Glutamatergic neuron (in vitro differentiated cells): ENCODE measurements around the gene PCSK5. TPM values are rescaled to one million over a fixed set of nuclear protein-coding genes. Genes with fewer than 3 reads are reported as not detected.

Experiments used
- DNase-seq: peaks from one replicate; pipeline ENCODE4 v3.0.0; 2022
- H3K27ac Mint-ChIP-seq: one replicate; pipeline ENCODE4 v1.8.0; 2020; ENCODE audit warnings: mild to moderate bottlenecking, mixed read lengths, inconsistent platforms; ENCODE audit not compliant: unreplicated experiment
- H3K27me3 Mint-ChIP-seq: one replicate; pipeline ENCODE4 v1.8.0; 2020; ENCODE audit warnings: mild to moderate bottlenecking, moderate library complexity, mixed read lengths, inconsistent platforms; ENCODE audit not compliant: unreplicated experiment
- H3K36me3 Mint-ChIP-seq: one replicate; pipeline ENCODE4 v1.8.0; 2020; ENCODE audit warnings: mild to moderate bottlenecking, mixed read lengths, inconsistent platforms; ENCODE audit not compliant: unreplicated experiment
- H3K4me1 Mint-ChIP-seq: one replicate; pipeline ENCODE4 v1.8.0; 2020; ENCODE audit warnings: mild to moderate bottlenecking, low read depth, mixed read lengths, inconsistent platforms; ENCODE audit not compliant: unreplicated experiment
- H3K4me3 Mint-ChIP-seq: one replicate; pipeline ENCODE4 v1.8.0; 2020; ENCODE audit warnings: mild to moderate bottlenecking, mixed read lengths, inconsistent platforms; ENCODE audit not compliant: unreplicated experiment
- H3K9me3 Mint-ChIP-seq: one replicate; pipeline ENCODE4 v1.8.0; 2020; ENCODE audit warnings: mild to moderate bottlenecking, moderate library complexity, mixed read lengths, inconsistent platforms; ENCODE audit not compliant: unreplicated experiment
- total RNA-seq: library from RNA; stranded (reverse); fragmentation: NEBNext Ultra II Directional; extraction: Animal tissue kit (Norgen Biotek cat#: 25700); gene quantifications from one replicate; pipeline ENCODE4 v1.2.1, GENCODE V29; 2021; ENCODE audit not compliant: unreplicated experiment
- TF ChIP-seq, protein P1 (sequence below): fragments of 200-600 bp; sonication (generic); IDR thresholded peaks from one replicate; pipeline ENCODE4 v1.5.0; 2021; ENCODE audit not compliant: partially characterized antibody, unreplicated experiment

Gene PCSK5
- total RNA-seq, 1 donor from 2014 or later, result 9.6 TPM

DNA sequence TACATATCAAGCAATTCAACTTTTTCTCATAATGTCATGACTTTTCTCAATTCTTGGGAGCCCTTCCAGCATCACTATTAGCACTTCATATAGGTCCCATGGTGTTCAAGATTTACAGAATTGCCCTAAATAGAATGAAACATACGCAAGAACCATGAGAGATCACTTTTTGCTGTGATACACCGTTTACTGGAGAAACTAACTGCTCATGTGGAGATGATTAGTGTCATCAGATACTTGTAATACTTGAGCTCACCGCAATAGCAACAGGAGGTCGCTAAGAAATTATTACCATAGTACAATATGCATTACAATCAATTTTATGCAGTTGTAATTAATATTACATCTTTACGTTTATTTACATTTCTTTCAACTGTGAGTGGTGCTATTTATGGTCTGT lies 4.8 kb upstream of the PCSK5 start:
- DNase-seq, result no peak
- TF ChIP-seq, protein P1, sequence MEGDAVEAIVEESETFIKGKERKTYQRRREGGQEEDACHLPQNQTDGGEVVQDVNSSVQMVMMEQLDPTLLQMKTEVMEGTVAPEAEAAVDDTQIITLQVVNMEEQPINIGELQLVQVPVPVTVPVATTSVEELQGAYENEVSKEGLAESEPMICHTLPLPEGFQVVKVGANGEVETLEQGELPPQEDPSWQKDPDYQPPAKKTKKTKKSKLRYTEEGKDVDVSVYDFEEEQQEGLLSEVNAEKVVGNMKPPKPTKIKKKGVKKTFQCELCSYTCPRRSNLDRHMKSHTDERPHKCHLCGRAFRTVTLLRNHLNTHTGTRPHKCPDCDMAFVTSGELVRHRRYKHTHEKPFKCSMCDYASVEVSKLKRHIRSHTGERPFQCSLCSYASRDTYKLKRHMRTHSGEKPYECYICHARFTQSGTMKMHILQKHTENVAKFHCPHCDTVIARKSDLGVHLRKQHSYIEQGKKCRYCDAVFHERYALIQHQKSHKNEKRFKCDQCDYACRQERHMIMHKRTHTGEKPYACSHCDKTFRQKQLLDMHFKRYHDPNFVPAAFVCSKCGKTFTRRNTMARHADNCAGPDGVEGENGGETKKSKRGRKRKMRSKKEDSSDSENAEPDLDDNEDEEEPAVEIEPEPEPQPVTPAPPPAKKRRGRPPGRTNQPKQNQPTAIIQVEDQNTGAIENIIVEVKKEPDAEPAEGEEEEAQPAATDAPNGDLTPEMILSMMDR, result no peak
- no peaks in the 10 kb centered on the region for H3K36me3 Mint-ChIP-seq
- H3K4me3 Mint-ChIP-seq, result no peak overlapping the region
- peaks cover 5% of the 10 kb centered on the region for H3K27me3 Mint-ChIP-seq
- H3K27ac Mint-ChIP-seq, result no peak overlapping the region
- peaks cover 5% of the 10 kb centered on the region for H3K9me3 Mint-ChIP-seq
- H3K4me1 Mint-ChIP-seq, result peaks cover 21% of the 10 kb centered on the region

DNA sequence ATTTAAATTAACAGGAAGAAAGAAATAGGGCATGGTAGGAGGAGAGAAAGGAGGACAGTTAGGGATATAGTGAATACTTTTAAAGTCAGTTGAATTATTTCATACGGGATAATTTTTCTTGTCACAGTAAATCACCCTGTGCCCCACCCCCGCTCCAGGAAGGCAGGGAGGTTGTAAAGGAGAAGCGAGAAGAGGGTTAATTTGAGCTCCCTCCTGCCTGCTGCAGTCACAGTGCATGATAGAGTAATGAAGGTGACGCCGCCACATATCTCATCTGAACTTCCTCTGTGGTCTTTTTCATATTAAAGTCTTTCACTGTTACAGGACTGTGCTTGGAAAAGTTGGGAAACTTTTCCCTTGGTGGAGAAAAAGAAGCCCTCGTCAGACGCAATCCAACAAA lies 896 bp upstream of the PCSK5 start:
- TF ChIP-seq, protein P1, result no peak
- Mint-ChIP-seq H3K36me3 (no peaks in the 10 kb centered on the region), H3K27ac (peak overlapping the region; percentile 86), H3K4me3 (peak overlapping the region; percentile 87), H3K9me3 (peaks cover 10% of the 10 kb centered on the region), H3K4me1 (peaks cover 33% of the 10 kb centered on the region), H3K27me3 (peaks cover 9% of the 10 kb centered on the region)
- DNase-seq, result no peak

DNA sequence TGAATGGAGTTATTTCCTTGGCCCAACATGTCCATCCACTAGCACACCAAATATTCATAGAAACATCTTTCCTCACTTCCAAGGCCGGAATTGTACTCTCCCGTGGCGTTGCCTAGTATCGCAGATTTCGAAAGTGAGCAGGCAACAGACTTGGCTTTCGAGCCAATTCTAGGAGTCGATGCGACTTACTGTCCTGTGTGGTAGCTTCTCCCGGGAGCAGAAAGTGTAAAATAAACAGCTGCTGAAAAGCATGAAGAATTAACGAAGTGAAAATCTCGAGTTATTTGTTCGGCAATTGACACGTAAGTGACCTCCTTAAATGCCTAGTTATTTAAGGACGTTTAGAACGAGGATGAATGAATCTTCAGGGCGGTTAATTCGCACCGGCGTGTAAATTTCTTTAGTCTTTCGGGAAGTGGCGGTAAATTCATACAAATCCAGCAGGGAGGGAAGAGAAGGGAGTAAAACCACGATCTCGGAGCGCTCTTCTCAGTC lies 449 bp upstream of the PCSK5 start:
- no peak for DNase-seq
- Mint-ChIP-seq H3K9me3 (peaks cover 10% of the 10 kb centered on the region), H3K4me1 (peaks cover 38% of the 10 kb centered on the region), H3K27ac (peak overlapping the region; percentile 86), H3K27me3 (peaks cover 9% of the 10 kb centered on the region), H3K36me3 (no peaks in the 10 kb centered on the region), H3K4me3 (peak overlapping the region; percentile 87)
- TF ChIP-seq, protein P1, result no peak

DNA sequence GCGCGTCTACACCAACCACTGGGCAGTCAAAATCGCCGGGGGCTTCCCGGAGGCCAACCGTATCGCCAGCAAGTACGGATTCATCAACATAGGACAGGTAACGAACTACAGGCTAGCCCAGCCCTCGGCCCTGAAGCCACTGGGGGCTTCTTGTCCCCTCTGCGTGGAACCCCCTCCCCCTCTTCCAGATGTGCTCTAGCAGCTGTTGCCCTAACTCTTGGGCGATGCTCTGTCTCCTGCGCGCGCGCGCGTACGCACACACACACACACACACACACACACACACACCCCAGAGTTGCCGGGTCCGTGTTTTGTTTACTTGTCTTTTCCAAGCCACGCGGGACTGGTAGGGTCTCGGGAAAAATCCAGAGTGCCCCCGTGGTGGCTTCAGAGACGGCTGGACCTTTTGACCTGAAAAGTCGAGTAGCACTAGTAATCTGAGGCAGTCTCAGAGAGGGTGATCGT lies 836 bp downstream of the PCSK5 start:
- peak overlapping the region; percentile 70 for H3K27ac Mint-ChIP-seq
- TF ChIP-seq, protein P1, result no peak
- peak overlapping the region; percentile 97 for H3K4me3 Mint-ChIP-seq
- peaks cover 9% of the 10 kb centered on the region for H3K27me3 Mint-ChIP-seq
- H3K36me3 Mint-ChIP-seq, result no peaks in the 10 kb centered on the region
- peak; percentile 24 for DNase-seq
- H3K4me1 Mint-ChIP-seq, result peaks cover 49% of the 10 kb centered on the region
- H3K9me3 Mint-ChIP-seq, result peaks cover 10% of the 10 kb centered on the region

DNA sequence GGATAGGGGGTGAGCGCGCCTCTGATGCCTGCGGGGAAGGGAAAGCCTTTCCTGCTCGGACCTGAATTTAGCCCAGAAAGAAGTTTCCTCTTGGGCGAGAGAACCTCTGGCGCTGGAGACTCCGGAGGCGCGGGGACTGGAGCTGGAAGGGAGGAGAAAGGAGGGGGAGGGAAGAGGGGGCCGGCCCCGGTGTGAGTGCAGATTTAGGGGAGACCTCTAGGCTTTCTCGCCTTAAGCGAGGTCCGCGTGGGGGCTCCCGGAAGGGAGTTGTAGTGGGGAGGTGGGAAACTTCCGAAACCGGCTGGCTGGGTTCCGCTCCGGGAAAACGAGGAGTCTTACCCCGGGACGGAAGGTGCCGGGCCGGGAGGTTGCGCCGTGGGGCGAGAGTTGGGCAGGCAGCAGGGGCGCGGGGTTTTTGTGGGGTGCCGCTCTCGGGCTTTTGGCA lies 1.3 kb downstream of the PCSK5 start:
- TF ChIP-seq, protein P1, result no peak
- Mint-ChIP-seq H3K4me1 (peaks cover 49% of the 10 kb centered on the region), H3K4me3 (peak overlapping the region; percentile 97), H3K27me3 (peaks cover 9% of the 10 kb centered on the region), H3K36me3 (no peaks in the 10 kb centered on the region), H3K9me3 (peaks cover 10% of the 10 kb centered on the region), H3K27ac (peak overlapping the region; percentile 70)
- DNase-seq, result peak; percentile 31
